Common myeloid progenitor, CD34-positive (primary cell): ENCODE measurements around the gene DNAJC4.
A peak's percentile ranks its signal among the peaks of the same experiment; 100 is the strongest.
"Not testable (repeated sequence)": the region's sequence is repeated elsewhere in the genome, so short reads cannot be mapped to it uniquely, and the experiment has no call there.

Experiments used
- CTCF ChIA-PET: fragments of 350-600 bp; sonication (Branson Sonifier 250); formaldehyde crosslinking; loops from one replicate; lab custom pipeline; 2021; ENCODE audit warnings: antibody characterized with exemption; lab: Charles Lee
- POLR2A ChIA-PET: fragments of 350-600 bp; sonication (Branson Sonifier 250); formaldehyde crosslinking; loops from one replicate; lab custom pipeline; 2021; ENCODE audit warnings: antibody characterized with exemption; lab: Charles Lee
- DNase-seq, 3 donors: peaks; one replicate each; pipeline versions ENCODE4 v3.0.0 to v3.0.0-alpha.2; 2013
- H3K27ac ChIP-seq, 2 experiments: 1 replicate in 1 of 2; 2 replicates in 1 of 2; pipeline ENCODE4 v1.7.0; 2013; ENCODE audit warnings: inconsistent platforms in 2 of 2, low read length in 2 of 2, mild to moderate bottlenecking in 2 of 2, low read depth in 1 of 2, moderate library complexity in 1 of 2; ENCODE audit not compliant: severe bottlenecking in 2 of 2, insufficient read depth in 1 of 2, poor library complexity in 1 of 2
- H3K27me3 ChIP-seq, 5 experiments: replicated peaks in 2 of 5; 1 replicate in 3 of 5; 2 replicates in 2 of 5; pipeline versions ENCODE4 v1.6.1 to v1.7.0; 2013; ENCODE audit warnings: low read length in 4 of 5, mild to moderate bottlenecking in 2 of 5, moderate library complexity in 2 of 5, inconsistent platforms in 1 of 5; ENCODE audit not compliant: insufficient read depth in 5 of 5, control insufficient read depth in 4 of 5
- H3K36me3 ChIP-seq, 4 experiments: 1 replicate in 2 of 4; 2 replicates in 2 of 4; pipeline versions ENCODE4 v1.6.1 to v1.7.0; 2013; ENCODE audit warnings: low read length in 3 of 4, control low read depth in 1 of 4, mild to moderate bottlenecking in 1 of 4; ENCODE audit not compliant: control insufficient read depth in 4 of 4, insufficient read depth in 4 of 4
- H3K4me1 ChIP-seq, 4 experiments: 1 replicate in 3 of 4; 2 replicates in 1 of 4; pipeline versions ENCODE4 v1.6.1 to v1.7.1; 2013; ENCODE audit warnings: low read length in 3 of 4, mild to moderate bottlenecking in 3 of 4, control low read depth in 1 of 4, inconsistent platforms in 1 of 4, moderate library complexity in 1 of 4; ENCODE audit not compliant: control insufficient read depth in 4 of 4, insufficient read depth in 4 of 4; ENCODE audit errors: control extremely low read depth in 1 of 4
- H3K4me3 ChIP-seq, 7 experiments: 1 replicate in 4 of 7; 2 replicates in 3 of 7; pipeline versions ENCODE4 v1.5.1 to v1.7.0; 2013; ENCODE audit warnings: mild to moderate bottlenecking in 7 of 7, low read length in 6 of 7, moderate library complexity in 6 of 7, inconsistent platforms in 2 of 7, low read depth in 2 of 7, control low read depth in 1 of 7; ENCODE audit not compliant: insufficient read depth in 4 of 7, control insufficient read depth in 1 of 7; ENCODE audit errors: extremely low read depth in 1 of 7
- H3K9me3 ChIP-seq, 5 experiments: 1 replicate in 4 of 5; 2 replicates in 1 of 5; pipeline versions ENCODE4 v1.6.1 to v1.7.1; 2013; ENCODE audit warnings: low read length in 4 of 5, mild to moderate bottlenecking in 2 of 5, inconsistent platforms in 1 of 5, low read depth in 1 of 5, moderate library complexity in 1 of 5; ENCODE audit not compliant: control insufficient read depth in 4 of 5, insufficient read depth in 2 of 5; ENCODE audit errors: control extremely low read depth in 1 of 5
- WGBS: methylation state at CpG from one replicate; pipeline ENCODE4 v1.1.5; 2013; ENCODE audit not compliant: insufficient coverage; 5-methylcytosine and 5-hydroxymethylcytosine counted together

Gene DNAJC4

DNA sequence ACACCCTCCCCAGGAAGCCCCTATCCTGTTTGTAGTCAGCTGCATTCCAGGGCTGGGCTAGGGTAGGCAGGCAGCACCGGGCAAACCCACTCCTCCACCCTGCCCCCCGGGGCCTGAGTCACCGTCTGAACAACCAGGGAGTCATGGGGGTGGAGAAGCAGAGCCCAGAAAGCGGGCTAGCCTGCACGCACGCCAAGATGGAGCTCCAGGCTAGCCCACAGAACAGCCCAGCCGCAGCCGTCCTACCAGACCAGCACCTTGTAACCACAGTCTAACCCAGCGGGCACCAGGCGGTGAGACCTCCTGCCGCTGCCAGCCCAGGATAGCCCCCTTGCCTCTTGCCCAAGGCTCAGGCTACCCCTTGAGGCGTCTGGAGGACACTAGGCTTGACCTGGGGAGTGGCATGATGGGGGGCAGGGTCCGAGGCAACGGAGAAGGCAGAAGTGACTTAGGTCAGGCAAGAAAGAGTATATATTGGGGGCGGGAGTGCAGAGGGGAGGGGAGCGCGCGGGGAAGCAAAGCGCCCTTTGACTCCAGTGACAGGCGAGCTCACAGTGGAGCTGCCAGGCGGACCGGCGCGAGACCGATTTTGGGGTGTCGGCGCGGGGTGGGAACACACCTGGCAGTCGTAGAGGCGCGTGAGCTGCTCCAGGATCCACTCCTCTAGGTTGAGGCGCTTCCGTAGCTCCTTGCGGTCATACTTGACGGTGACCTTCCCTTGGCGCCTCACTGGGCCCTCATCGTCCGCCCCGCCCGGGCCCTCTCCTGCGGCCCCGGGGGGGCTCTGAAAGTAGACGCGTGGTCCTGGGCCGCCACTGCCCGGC is 15.7 kb downstream of the DNAJC4 start:
- ChIA-PET POLR2A (interaction anchor here (0.6 to 7.6 kb wide), 5 partner anchors 16 to 497 kb away, joined by 3 to 74 read pairs (median 3); partner anchors contain the start of genes DNAJC4, FERMT3, NUDT22 and TRPT1), CTCF (interaction anchor here (0.6 to 12.2 kb wide), 12 partner anchors 10 to 109 kb away, joined by 3 to 177 read pairs (median 4); partner anchors contain the start of genes FERMT3 and VEGFB)
- H3K4me3 ChIP-seq, result peak overlapping the region; percentile 52 to 98 (median 85)
- WGBS, result 0% methylated on average over 26 of the region's 46 CpGs
- H3K9me3 ChIP-seq, result no peaks in the 10 kb centered on the region
- H3K4me1 ChIP-seq, result peaks cover 2 to 76% (median 75%) of the 10 kb centered on the region in 4 experiments
- peak overlapping the region in 1 of 2 experiments; percentile 75 for H3K27ac ChIP-seq
- peaks cover 0 to 20% (median 12%) of the 10 kb centered on the region in 4 experiments for H3K36me3 ChIP-seq
- H3K27me3 ChIP-seq, result no peaks in the 10 kb centered on the region
- DNase-seq, result peak; percentile 83 to 93 (median 89)

GRCh38 chr11:64246621-64246870 is 16.2 kb downstream of the DNAJC4 start:
- peak overlapping the region in 6 of 7 experiments; percentile 52 to 98 (median 86) for H3K4me3 ChIP-seq

DNA sequence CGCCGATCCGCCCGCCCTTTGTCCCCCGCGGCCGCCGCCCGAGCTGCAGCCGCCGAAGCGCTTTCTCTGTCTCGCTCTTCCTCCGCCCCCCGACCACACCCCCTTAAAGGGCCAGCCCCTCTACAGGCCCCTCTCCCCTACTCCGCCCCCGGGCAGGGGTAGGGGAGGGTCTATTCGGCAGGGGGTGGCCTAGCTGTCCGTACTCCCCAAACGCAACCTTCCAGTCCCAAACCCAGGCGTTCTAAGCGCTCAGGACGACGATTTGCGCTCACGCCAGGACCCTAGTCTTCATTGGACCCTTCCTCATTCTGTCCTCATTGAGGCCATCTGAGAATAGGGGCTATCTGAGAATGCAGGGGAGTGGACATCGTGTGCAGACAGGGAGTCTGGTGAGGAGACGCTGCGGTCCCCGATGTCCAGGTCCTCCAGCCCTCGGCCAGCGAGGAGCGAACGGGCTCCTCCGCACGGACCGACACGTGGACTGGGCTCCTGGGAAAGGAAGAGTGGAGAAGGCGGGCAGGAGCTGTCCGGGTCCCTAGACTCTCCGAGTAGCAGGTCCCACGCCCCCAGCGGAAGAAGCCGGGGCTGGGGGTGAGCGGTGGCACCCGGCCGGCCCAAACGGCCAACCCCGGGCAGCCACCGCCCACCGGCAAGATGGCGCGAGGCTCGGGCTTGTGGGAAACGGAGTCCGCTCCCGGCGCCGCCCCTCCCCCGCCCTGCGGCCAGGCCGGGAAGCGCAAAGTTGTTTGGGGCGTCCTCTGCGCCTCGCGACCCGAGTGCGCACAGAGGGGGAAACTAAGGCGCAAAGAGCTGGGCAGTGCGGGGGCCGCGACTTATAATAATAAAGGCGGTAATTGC is 16.8 kb downstream of the DNAJC4 start, which contains the start of gene PPP1R14B:
Gene PPP1R14B (minus strand): TSS at position 73 of the 858 bp plus-strand sequence. CDS start 270 bp downstream, outside the sequence.
- POLR2A ChIA-PET, result interaction anchor here (1.0 to 7.6 kb wide), 3 partner anchors 38 to 41 kb away, joined by 3 to 74 read pairs (median 3); partner anchors contain the start of genes FERMT3 and GPR137
- H3K4me1 ChIP-seq, result peaks cover 2 to 79% (median 78%) of the 10 kb centered on the region in 4 experiments
- 2% methylated on average over 43 of the region's 74 CpGs for WGBS
- peak within 1 kb of the TSS in 1 of 2 experiments; percentile 75 for H3K27ac ChIP-seq
- H3K27me3 ChIP-seq, result no peaks in the 10 kb centered on the region
- no peaks in the 10 kb centered on the region for H3K9me3 ChIP-seq
- H3K36me3 ChIP-seq, result peaks cover 0 to 20% (median 12%) of the 10 kb centered on the region in 4 experiments
- CTCF ChIA-PET, result interaction anchor here (1.4 to 12.2 kb wide), 5 partner anchors 10 to 106 kb away, joined by 3 to 177 read pairs (median 6); partner anchors contain the start of gene FERMT3
- H3K4me3 ChIP-seq, result peak within 1 kb of the TSS; percentile 52 to 98 (median 86)
- DNase-seq, result peak; percentile 73 to 87 (median 83)

More at GRCh38 chr11:64246621-64246870, 16.2 kb downstream of the DNAJC4 start:
- WGBS, result 6% methylated on average over 9 of the region's 43 CpGs
- not testable (repeated sequence) for H3K27ac ChIP-seq, H3K27me3 ChIP-seq, DNase-seq, H3K9me3 ChIP-seq
- CTCF ChIA-PET, result interaction anchor here (1.4 to 12.2 kb wide), 5 partner anchors 14 to 106 kb away, joined by 3 to 177 read pairs (median 7); partner anchors contain the start of gene FERMT3
- peaks cover 2 to 78% (median 76%) of the 10 kb centered on the region in 4 experiments for H3K4me1 ChIP-seq
- peaks cover 0 to 20% (median 12%) of the 10 kb centered on the region in 4 experiments for H3K36me3 ChIP-seq
- POLR2A ChIA-PET, result interaction anchor here (1.4 to 7.6 kb wide), 2 partner anchors 39 to 40 kb away, joined by 3 to 74 read pairs; partner anchors contain the start of gene FERMT3

DNA sequence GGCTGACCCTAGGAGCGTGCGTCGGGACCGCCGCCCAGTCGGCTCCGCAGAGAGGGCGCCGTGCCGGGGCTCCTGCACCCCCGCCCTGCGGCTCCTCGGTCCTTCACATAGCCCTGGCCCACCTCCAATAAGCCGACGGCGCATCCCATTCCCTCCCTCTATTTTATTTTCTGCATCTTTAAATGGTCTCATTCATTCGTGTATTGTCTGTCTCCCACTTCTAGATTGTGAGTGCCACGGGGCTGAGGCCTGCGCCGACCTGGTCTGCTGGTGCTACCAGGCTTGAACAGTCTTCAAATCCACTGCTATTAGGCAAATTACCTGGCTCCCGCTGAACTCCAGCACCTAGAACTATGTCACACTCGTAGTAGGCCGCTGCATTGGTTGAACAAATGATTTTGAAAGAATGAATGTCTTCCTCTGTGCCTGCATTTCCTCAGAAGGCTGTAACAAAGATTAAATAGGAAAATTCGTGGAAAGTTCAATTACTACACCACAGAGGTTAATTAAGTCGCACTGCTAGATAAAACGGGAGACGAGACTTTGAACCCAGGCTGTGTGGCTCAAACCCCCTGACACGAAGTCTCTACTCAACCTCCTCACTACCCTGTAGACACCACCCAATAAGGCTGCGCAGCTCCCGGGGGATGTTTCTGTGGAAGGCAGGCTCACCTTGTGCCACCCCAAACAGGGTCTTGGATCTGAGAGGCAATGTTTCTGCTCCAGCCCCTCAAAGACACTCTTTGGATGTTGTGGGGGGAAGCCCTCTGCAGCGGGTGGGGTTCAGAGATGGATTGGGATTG is 17.6 kb downstream of the DNAJC4 start:
- 58% methylated on average over 27 of the region's 31 CpGs for WGBS
- POLR2A ChIA-PET, result interaction anchor here (1.0 kb wide), 1 partner anchor 37 kb away, joined by 3 read pairs; the partner anchor contains the start of gene GPR137
- no peak for DNase-seq
- Histone ChIP-seq H3K4me1 (peaks cover 0 to 79% (median 78%) of the 10 kb centered on the region in 4 experiments), H3K4me3 (peak overlapping the region in 6 of 7 experiments; percentile 50 to 98 (median 86)), H3K27me3 (no peaks in the 10 kb centered on the region), H3K36me3 (peaks cover 0 to 17% (median 12%) of the 10 kb centered on the region in 4 experiments), H3K27ac (no peak overlapping the region), H3K9me3 (no peaks in the 10 kb centered on the region)
- CTCF ChIA-PET, result interaction anchor here (2.0 to 12.2 kb wide), 4 partner anchors 11 to 55 kb away, joined by 6 to 177 read pairs (median 72); partner anchors contain the start of genes CATSPERZ and FERMT3

DNA sequence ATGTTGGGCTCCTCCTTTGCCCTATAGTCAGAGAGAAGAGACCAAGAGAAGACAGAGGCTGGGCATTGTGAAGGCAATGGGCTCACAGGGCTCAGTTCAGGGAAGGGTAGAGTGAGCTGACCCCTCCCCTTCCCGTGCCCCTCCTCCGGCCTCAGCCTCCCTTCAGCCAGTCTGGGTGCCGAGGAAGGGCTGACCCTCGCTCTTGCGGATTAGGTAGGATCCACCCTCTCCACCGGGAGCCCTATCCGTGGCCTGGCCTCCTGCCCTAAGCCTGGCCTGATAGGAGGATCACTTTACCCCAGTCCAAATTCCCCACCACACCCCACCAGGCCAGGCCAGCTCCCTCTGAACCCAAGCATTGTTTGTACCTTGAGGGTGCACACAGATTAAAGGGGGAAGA is 18.2 kb downstream of the DNAJC4 start:
- Histone ChIP-seq H3K4me3 (no peak overlapping the region), H3K27ac (no peak overlapping the region), H3K4me1 (peaks cover 0 to 74% (median 72%) of the 10 kb centered on the region in 4 experiments), H3K36me3 (peaks cover 0 to 10% (median 7%) of the 10 kb centered on the region in 4 experiments), H3K27me3 (no peaks in the 10 kb centered on the region), H3K9me3 (no peaks in the 10 kb centered on the region)
- ChIA-PET POLR2A (no interaction called here), CTCF (interaction anchor here (1.2 to 12.2 kb wide), 5 partner anchors 12 to 54 kb away, joined by 3 to 177 read pairs (median 37); partner anchors contain the start of genes CATSPERZ and FERMT3)
- DNase-seq, result no peak
- 93% methylated on average over 2 of the region's 7 CpGs for WGBS
